ENCODE results near the gene GLYAT. TPM values are rescaled to one million over a fixed set of nuclear protein-coding genes. Genes with fewer than 3 reads are reported as not detected.

The GLYAT gene
- total and polyA plus RNA-seq, 8 donors, result 0.16 to 0.89 (median 0.37) TPM; not detected in 2

DNA sequence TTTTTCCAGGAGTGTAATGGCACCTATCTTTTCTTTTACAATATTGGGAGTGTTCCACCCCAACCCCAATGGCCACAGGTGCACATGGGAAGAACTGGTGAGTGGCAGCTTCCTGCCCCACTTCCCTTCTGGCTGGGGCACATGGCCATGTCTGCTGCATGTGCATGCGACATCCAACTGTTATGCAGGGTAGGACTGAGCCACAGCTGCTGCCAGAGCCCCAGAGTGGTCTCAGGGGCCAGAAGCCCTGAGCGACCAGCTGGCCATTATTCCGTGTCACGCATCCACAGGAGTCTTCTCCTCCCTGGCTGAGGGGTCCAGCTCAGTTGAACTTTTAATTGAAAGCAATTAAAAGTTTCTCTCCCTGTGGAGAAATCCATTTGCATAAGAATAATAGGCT lies 8.7 kb upstream of the GLYAT start:
- intact Hi-C loops (cut with DNase I), result no loop called here
- Histone ChIP-seq H3K9me3 (peaks cover 0 to 25% of the 10 kb centered on the region in 2 donors), H3K36me3 (no peaks in the 10 kb centered on the region), H3K27me3 (no peaks in the 10 kb centered on the region), H3K27ac (no peak overlapping the region), H3K4me3 (no peak overlapping the region), H3K4me1 (no peaks in the 10 kb centered on the region)
- no peak for ATAC-seq
- TF ChIP-seq, protein P1, sequence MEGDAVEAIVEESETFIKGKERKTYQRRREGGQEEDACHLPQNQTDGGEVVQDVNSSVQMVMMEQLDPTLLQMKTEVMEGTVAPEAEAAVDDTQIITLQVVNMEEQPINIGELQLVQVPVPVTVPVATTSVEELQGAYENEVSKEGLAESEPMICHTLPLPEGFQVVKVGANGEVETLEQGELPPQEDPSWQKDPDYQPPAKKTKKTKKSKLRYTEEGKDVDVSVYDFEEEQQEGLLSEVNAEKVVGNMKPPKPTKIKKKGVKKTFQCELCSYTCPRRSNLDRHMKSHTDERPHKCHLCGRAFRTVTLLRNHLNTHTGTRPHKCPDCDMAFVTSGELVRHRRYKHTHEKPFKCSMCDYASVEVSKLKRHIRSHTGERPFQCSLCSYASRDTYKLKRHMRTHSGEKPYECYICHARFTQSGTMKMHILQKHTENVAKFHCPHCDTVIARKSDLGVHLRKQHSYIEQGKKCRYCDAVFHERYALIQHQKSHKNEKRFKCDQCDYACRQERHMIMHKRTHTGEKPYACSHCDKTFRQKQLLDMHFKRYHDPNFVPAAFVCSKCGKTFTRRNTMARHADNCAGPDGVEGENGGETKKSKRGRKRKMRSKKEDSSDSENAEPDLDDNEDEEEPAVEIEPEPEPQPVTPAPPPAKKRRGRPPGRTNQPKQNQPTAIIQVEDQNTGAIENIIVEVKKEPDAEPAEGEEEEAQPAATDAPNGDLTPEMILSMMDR (IDR thresholded peaks at IDR 0.05), result no peak
- no peak for DNase-seq

DNA sequence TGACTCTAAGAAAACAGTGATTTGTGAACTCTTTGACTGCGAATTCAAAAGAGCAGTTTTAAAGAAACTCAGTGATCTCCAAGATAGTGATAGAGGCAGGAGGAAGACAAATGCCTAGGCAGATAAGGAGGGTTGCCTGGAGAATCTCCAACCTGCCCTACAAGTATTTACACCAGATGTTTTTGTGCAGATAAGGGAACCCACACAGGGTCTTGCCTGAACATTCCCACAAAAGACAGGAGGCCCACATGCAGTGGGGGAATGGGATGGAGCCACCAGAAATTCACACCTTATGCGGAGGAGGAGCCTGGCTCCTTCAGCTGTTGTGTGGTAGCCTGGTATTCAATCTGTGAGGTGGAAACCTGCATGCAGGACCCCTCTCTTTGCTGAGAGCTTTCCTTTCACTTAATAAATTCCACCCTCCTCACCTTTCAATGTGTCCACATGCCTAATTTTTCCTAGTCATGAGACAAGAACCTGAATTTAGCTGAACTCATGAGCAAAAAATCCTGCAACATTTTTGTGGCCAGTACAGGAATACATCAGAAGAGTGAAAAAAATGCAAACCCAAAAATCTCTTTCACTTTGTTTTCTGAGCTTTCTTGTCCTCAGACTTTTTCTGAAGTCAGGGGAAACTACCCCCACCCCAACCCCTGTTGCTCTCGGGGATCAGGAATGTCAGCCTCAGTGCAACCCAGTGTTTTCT lies 8.1 kb upstream of the GLYAT start:
- no peak overlapping the region for H3K27ac ChIP-seq
- intact Hi-C loops (cut with DNase I), result no loop called here
- ATAC-seq (no peak), DNase-seq (no peak)
- no peaks in the 10 kb centered on the region for H3K4me1 ChIP-seq
- no peaks in the 10 kb centered on the region for H3K27me3 ChIP-seq
- H3K4me3 ChIP-seq, result no peak overlapping the region
- peaks cover 0 to 25% of the 10 kb centered on the region in 2 donors for H3K9me3 ChIP-seq
- TF ChIP-seq, protein P1 (IDR thresholded peaks at IDR 0.05), result no peak
- no peaks in the 10 kb centered on the region for H3K36me3 ChIP-seq

DNA sequence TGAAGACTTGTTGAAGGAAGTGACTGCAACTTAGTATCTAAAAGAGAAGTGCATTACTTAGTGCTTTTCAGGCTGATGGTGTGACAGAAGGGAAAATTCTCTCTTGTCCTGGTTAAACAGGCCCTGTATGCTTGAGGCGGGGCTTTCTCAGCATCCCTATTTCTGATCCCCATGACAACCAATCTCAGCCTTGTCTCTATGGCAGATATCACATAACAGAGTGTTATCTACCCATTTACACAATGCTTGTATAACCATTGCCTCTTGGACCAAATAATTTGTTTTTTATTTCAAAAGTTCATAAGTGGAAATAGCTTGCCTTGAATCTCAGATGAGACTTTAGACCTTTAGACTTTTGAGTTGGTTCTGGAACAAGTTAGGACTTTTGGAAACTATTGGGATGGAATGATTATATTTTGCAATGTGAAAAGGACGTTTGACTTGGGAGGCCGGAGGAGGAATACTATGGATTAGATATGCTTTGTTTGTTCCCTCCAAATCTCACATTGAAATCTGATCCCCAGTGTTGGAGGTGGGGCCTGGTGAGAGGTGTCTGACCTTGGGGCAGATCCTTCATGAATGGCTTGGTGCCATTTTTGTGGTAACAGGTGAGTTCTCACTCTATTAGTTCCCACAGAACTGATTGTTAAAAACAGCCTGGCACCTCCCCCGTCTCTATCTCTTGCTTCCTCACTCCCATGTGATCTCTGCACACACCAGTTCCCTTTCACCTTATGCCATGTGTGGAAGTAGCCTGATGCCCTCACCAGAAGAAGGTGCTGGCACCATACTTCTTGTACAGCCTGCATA lies 3.1 kb upstream of the GLYAT start:
- DNase-seq, result no peak
- intact Hi-C loops (cut with DNase I), result no loop called here
- H3K36me3 ChIP-seq, result no peaks in the 10 kb centered on the region
- no peaks in the 10 kb centered on the region for H3K27me3 ChIP-seq
- H3K4me1 ChIP-seq, result no peaks in the 10 kb centered on the region
- no peak for ATAC-seq
- H3K27ac ChIP-seq, result no peak overlapping the region
- H3K4me3 ChIP-seq, result no peak overlapping the region
- TF ChIP-seq, protein P1 (IDR thresholded peaks at IDR 0.05), result no peak
- H3K9me3 ChIP-seq, result peaks cover 0 to 2% of the 10 kb centered on the region in 2 donors

DNA sequence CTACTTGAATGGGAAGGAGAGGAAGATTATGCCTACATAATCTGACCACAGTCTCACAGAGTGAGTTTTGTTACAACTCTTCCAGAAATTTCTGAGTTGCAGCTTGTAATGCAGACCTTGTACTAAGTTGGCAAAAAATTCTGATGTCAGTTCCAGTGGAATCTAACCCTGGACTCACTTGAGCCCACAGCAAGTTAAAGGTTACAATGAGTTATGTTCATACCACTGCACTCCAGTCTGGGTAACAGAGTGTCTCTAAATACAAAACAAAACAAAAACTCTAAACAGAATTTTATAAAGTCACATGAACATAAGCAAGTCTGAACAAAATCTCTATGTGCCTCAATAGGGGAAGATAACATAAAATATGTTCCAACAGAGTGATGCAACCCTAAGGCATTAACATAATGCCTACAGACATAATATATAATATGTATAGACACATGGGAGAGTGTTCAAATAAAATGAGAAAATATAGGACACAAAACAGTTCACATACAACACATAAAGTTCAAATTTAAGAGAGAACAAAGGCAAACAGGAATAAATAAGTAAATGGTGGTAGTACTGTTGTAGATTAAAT lies 1.1 kb downstream of the GLYAT start:
- Histone ChIP-seq H3K4me3 (no peak overlapping the region), H3K27ac (no peak overlapping the region), H3K27me3 (no peaks in the 10 kb centered on the region), H3K36me3 (no peaks in the 10 kb centered on the region), H3K4me1 (no peaks in the 10 kb centered on the region), H3K9me3 (no peaks in the 10 kb centered on the region)
- TF ChIP-seq, protein P1 (IDR thresholded peaks at IDR 0.05), result no peak
- no peak for DNase-seq
- ATAC-seq, result no peak
- intact Hi-C loops (cut with DNase I), result no loop called here

DNA sequence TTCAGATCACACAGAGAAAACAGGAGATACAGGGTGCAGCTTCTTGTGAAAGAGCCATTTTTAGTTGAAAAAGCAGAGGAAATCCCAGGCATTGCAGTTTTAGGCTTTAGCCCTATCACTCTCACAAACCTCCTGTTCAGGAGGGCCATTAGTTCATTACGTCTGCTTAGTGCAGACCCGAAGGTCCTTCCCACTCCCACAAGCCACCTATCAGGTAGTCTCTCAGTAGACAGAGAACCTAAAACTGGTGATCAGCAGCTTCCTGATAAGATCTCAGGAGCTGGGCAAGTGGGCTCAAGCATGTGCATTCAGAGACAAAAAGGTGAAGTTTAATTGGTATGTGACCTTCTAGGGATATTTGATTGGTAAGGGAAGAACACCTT lies 4.3 kb downstream of the GLYAT start:
- Histone ChIP-seq H3K36me3 (no peaks in the 10 kb centered on the region), H3K4me3 (no peak overlapping the region), H3K9me3 (no peaks in the 10 kb centered on the region), H3K27ac (no peak overlapping the region), H3K27me3 (no peaks in the 10 kb centered on the region), H3K4me1 (no peaks in the 10 kb centered on the region)
- ATAC-seq (no peak), DNase-seq (no peak)
- intact Hi-C loops (cut with DNase I), result no loop called here
- TF ChIP-seq, protein P1 (IDR thresholded peaks at IDR 0.05), result no peak
